CD14-positive monocyte (primary cell): ENCODE results near the gene KHK. TPM values are rescaled to one million over a fixed set of nuclear protein-coding genes. Genes with fewer than 3 reads are reported as not detected.
A peak's percentile ranks its signal among the peaks of the same experiment; 100 is the strongest.

Experiments used
- DNase-seq, 3 donors: peaks; one replicate each; pipeline ENCODE4 v3.0.0-alpha.2; 2011 to 2022
- H2AFZ ChIP-seq: 2 replicates; pipeline ENCODE4 v1.6.0; 2012; ENCODE audit warnings: mild to moderate bottlenecking, low read depth, low read length, inconsistent platforms; ENCODE audit not compliant: insufficient read depth, poor library complexity, severe bottlenecking
- H3K27ac ChIP-seq, 2 donors: 1 replicate in 1 of 2; 2 replicates in 1 of 2; pipeline ENCODE4 v1.5.1; 2012 to 2013; ENCODE audit warnings: low read length in 2 of 2, control low read depth in 1 of 2, inconsistent platforms in 1 of 2, low read depth in 1 of 2, mild to moderate bottlenecking in 1 of 2
- H3K27me3 ChIP-seq, 2 donors: one replicate each; pipeline versions ENCODE4 v1.6.0 to v1.6.1; 2011 to 2013; ENCODE audit warnings: low read length in 2 of 2; ENCODE audit not compliant: control insufficient read depth in 2 of 2, insufficient read depth in 2 of 2
- H3K36me3 ChIP-seq, 2 donors: replicated peaks in 1 of 2; 1 replicate in 1 of 2; 2 replicates in 1 of 2; pipeline versions ENCODE4 v1.5.1 to v1.6.1; 2012 to 2013; ENCODE audit warnings: low read length in 2 of 2, control low read depth in 1 of 2, inconsistent platforms in 1 of 2, mild to moderate bottlenecking in 1 of 2; ENCODE audit not compliant: insufficient read depth in 2 of 2, control insufficient read depth in 1 of 2
- H3K4me1 ChIP-seq, 2 donors: 1 replicate in 1 of 2; 2 replicates in 1 of 2; pipeline versions ENCODE4 v1.5.1 to v1.6.1; 2012 to 2013; ENCODE audit warnings: low read length in 2 of 2, control low read depth in 1 of 2, inconsistent platforms in 1 of 2, mild to moderate bottlenecking in 1 of 2, moderate library complexity in 1 of 2; ENCODE audit not compliant: insufficient read depth in 2 of 2, control insufficient read depth in 1 of 2
- H3K4me2 ChIP-seq: replicated peaks from 2 replicates; pipeline ENCODE3; 2012; ENCODE audit warnings: low read length, moderate library complexity, mild to moderate bottlenecking; ENCODE audit not compliant: poor library complexity, severe bottlenecking; ENCODE audit errors: extremely low read depth
- H3K4me3 ChIP-seq, 3 experiments: fragments of 200-600 bp in 1 of 3; sonication (generic) in 1 of 3; replicated peaks in 1 of 3; 1 replicate in 2 of 3; 2 replicates in 1 of 3; pipeline ENCODE4 v1.5.1; 2011 to 2013; ENCODE audit warnings: low read length in 3 of 3, mild to moderate bottlenecking in 3 of 3, control low read depth in 2 of 3, low read depth in 2 of 3, inconsistent platforms in 1 of 3, moderate library complexity in 1 of 3
- H3K79me2 ChIP-seq: 2 replicates; pipeline ENCODE4 v1.6.0; 2012; ENCODE audit warnings: mild to moderate bottlenecking, control low read depth, inconsistent platforms, low read length, moderate library complexity; ENCODE audit not compliant: insufficient read depth
- H3K9ac ChIP-seq: 2 replicates; pipeline ENCODE4 v1.6.0; 2017; ENCODE audit warnings: low read length, mild to moderate bottlenecking; ENCODE audit not compliant: insufficient read depth, poor library complexity, severe bottlenecking
- H3K9me3 ChIP-seq, 2 donors: replicated peaks in 1 of 2; 1 replicate in 1 of 2; 2 replicates in 1 of 2; pipeline versions ENCODE4 v1.5.1 to v1.6.1; 2012 to 2013; ENCODE audit warnings: low read length in 2 of 2, control low read depth in 1 of 2; ENCODE audit not compliant: control insufficient read depth in 1 of 2, insufficient read depth in 1 of 2
- H4K20me1 ChIP-seq: 2 replicates; pipeline ENCODE4 v1.6.0; 2012; ENCODE audit warnings: mild to moderate bottlenecking, low read length, control low read depth, moderate library complexity; ENCODE audit not compliant: insufficient read depth
- H3K27ac Mint-ChIP-seq, 7 donors: one replicate each; pipeline ENCODE4 v1.8.0; 2020; ENCODE audit warnings: mild to moderate bottlenecking in 7 of 7, mixed read lengths in 7 of 7, moderate library complexity in 6 of 7, inconsistent platforms in 2 of 7
- H3K27me3 Mint-ChIP-seq, 3 donors: one replicate each; pipeline ENCODE4 v1.8.0; 2021 to 2022; ENCODE audit warnings: low read depth in 3 of 3, mild to moderate bottlenecking in 3 of 3, mixed read lengths in 3 of 3, moderate library complexity in 3 of 3, inconsistent platforms in 1 of 3
- H3K36me3 Mint-ChIP-seq, 2 donors: one replicate each; pipeline ENCODE4 v1.8.0; 2020; ENCODE audit warnings: mixed read lengths in 2 of 2, inconsistent platforms in 1 of 2, mild to moderate bottlenecking in 1 of 2
- H3K4me1 Mint-ChIP-seq: one replicate; pipeline ENCODE4 v1.8.0; 2020; ENCODE audit warnings: mild to moderate bottlenecking, mixed read lengths
- H3K4me3 Mint-ChIP-seq, 2 donors: one replicate each; pipeline ENCODE4 v1.8.0; 2020; ENCODE audit warnings: mild to moderate bottlenecking in 2 of 2, mixed read lengths in 2 of 2, moderate library complexity in 1 of 2
- H3K9me3 Mint-ChIP-seq, 7 donors: one replicate each; pipeline ENCODE4 v1.8.0; 2020 to 2022; ENCODE audit warnings: mixed read lengths in 7 of 7, mild to moderate bottlenecking in 6 of 7, moderate library complexity in 6 of 7, inconsistent platforms in 2 of 7
- WGBS: methylation state at CpG from one replicate; pipeline ENCODE4 v1.1.5; 2013; ENCODE audit warnings: missing lambda C conversion rate; ENCODE audit not compliant: insufficient coverage; 5-methylcytosine and 5-hydroxymethylcytosine counted together
- intact Hi-C, 2 donors: fragments of 100-400 bp; cut with micrococcal nuclease; formaldehyde crosslinking; loops; one replicate each; pipeline versions ENCODE4 v1.15.0 to v1.15.1; 2023
- polyA plus RNA-seq, 3 donors: library from polyadenylated mRNA; depleted of rRNA in 1 of 3; unstranded in 2 of 3; stranded (reverse) in 1 of 3; fragments of 300-500 nt in 2 of 3; fragments of >200 nt in 1 of 3; fragmentation: Illumina TruSeq in 2 of 3; gene quantifications; 1 replicate in 2 of 3; 2 replicates in 1 of 3; pipeline ENCODE4 v1.2.3, GENCODE V29; 2012 to 2021
- TF ChIP-seq, protein P1 (sequence below): fragments of 200-600 bp; IDR thresholded peaks from one replicate; pipeline ENCODE4 v1.8.0; 2022; ENCODE audit warnings: antibody characterized with exemption, mild to moderate bottlenecking

KHK gene
- polyA plus RNA-seq, 3 donors = 3.4 to 7.3 (median 6.6) TPM

DNA sequence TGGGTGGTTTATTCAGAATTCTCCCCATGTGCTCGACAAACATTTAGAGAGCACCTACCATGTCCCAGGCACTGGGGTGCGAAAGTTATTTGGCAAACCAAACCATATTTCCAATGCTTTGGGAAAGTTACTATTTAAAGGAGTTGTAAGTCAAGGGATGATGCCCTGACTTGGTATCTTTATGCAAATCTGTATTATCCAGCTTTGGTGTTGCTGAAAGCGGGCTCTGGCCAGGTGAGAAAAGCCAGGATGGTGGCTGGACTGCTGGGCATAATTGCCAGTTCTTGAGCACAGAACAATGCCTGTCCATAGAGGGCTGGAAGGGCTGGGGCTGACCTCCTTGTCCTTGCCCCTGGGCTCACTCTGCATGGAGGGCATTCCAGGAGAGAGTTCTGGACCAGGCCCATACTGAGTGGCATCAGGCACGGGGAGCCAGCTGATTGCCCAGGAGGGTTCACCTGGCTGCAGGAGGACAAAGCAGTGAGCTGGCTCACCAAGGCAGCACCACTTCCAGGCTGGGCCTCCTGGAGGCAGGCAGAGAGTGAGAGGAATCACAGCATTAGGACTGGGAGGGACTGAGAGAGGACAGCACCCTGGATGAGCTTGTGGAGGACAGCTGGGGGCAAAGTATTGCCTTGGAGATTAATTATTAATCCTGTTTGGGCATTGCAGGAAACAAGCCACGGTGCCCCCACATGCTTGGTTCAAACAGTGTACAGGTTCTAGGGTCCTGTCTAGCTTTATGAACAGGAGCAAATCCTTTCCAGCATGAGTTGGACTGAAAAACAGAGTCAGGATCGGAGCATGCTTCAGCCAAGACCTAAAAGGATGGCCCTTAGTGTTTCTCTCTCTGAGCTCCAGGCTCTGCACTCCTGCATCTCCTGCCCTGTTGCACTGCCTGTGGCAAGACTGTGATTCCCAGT, 7.1 kb downstream of the KHK start:
- Histone ChIP-seq H3K9ac (no peak overlapping the region), H3K4me2 (no peak overlapping the region), H2AFZ (no peak overlapping the region), H3K79me2 (no peaks in the 10 kb centered on the region), H3K4me3 (no peak overlapping the region), H3K27me3 (no peaks in the 10 kb centered on the region), H4K20me1 (no peaks in the 10 kb centered on the region), H3K4me1 (peaks cover 23 to 24% of the 10 kb centered on the region in 2 donors), H3K27ac (no peak overlapping the region), H3K9me3 (no peaks in the 10 kb centered on the region), H3K36me3 (no peaks in the 10 kb centered on the region)
- intact Hi-C loops = no loop called here
- H3K4me3 Mint-ChIP-seq = no peak overlapping the region
- WGBS = 97% methylated on average over 4 of the region's 6 CpGs
- DNase-seq = no peak
- H3K36me3 Mint-ChIP-seq = peaks cover 0 to 3% of the 10 kb centered on the region in 2 donors
- H3K4me1 Mint-ChIP-seq = peaks cover 21% of the 10 kb centered on the region
- no peaks in the 10 kb centered on the region for H3K9me3 Mint-ChIP-seq
- H3K27ac Mint-ChIP-seq = peak overlapping the region in 1 of 7 donors; percentile 48
- peaks cover 0 to 3% (median 2%) of the 10 kb centered on the region in 3 donors for H3K27me3 Mint-ChIP-seq
- TF ChIP-seq, protein P1, sequence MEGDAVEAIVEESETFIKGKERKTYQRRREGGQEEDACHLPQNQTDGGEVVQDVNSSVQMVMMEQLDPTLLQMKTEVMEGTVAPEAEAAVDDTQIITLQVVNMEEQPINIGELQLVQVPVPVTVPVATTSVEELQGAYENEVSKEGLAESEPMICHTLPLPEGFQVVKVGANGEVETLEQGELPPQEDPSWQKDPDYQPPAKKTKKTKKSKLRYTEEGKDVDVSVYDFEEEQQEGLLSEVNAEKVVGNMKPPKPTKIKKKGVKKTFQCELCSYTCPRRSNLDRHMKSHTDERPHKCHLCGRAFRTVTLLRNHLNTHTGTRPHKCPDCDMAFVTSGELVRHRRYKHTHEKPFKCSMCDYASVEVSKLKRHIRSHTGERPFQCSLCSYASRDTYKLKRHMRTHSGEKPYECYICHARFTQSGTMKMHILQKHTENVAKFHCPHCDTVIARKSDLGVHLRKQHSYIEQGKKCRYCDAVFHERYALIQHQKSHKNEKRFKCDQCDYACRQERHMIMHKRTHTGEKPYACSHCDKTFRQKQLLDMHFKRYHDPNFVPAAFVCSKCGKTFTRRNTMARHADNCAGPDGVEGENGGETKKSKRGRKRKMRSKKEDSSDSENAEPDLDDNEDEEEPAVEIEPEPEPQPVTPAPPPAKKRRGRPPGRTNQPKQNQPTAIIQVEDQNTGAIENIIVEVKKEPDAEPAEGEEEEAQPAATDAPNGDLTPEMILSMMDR = no peak

DNA sequence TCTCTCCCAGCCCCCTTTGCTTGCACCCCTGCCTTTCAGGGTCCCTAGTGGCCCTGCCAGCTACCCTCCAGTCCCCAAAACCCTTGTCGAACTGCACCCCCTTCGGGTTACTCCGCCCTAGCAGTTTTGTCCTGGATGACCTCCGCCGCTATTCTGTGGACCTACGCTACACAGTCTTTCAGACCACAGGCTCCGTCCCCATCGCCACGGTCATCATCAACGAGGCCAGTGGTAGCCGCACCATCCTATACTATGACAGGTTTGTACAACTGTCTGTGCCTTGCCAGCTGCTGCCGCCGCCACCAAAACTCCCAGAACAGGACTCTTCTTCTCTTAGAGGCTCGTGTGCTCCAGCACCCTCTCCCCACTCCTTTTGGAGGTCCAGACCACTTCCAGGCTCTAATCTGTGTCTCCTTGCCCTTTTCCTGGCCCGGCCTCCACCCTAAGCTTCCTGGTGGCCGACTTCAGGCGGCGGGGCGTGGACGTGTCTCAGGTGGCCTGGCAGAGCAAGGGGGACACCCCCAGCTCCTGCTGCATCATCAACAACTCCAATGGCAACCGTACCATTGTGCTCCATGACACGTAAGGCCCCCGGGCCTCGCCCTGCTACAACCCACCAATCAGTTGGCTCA, 7.9 kb downstream of the KHK start:
- Histone ChIP-seq H3K4me3 (no peak overlapping the region), H3K9me3 (no peaks in the 10 kb centered on the region), H3K36me3 (no peaks in the 10 kb centered on the region), H3K27me3 (no peaks in the 10 kb centered on the region), H3K4me2 (no peak overlapping the region), H3K79me2 (no peaks in the 10 kb centered on the region), H3K9ac (no peak overlapping the region), H2AFZ (no peak overlapping the region), H3K27ac (no peak overlapping the region), H3K4me1 (peaks cover 23 to 24% of the 10 kb centered on the region in 2 donors), H4K20me1 (no peaks in the 10 kb centered on the region)
- no peaks in the 10 kb centered on the region for H3K9me3 Mint-ChIP-seq
- peaks cover 0 to 3% of the 10 kb centered on the region in 2 donors for H3K36me3 Mint-ChIP-seq
- peak overlapping the region in 1 of 7 donors; percentile 78 for H3K27ac Mint-ChIP-seq
- no peak overlapping the region for H3K4me3 Mint-ChIP-seq
- intact Hi-C loops = no loop called here
- H3K27me3 Mint-ChIP-seq = peaks cover 0 to 3% (median 3%) of the 10 kb centered on the region in 3 donors
- 97% methylated on average over 20 of the region's 24 CpGs for WGBS
- H3K4me1 Mint-ChIP-seq = peaks cover 21% of the 10 kb centered on the region
- DNase-seq = no peak
- TF ChIP-seq, protein P1 = no peak
